ENCODE measurements around the gene LAMB4.

The LAMB4 gene, protein sequence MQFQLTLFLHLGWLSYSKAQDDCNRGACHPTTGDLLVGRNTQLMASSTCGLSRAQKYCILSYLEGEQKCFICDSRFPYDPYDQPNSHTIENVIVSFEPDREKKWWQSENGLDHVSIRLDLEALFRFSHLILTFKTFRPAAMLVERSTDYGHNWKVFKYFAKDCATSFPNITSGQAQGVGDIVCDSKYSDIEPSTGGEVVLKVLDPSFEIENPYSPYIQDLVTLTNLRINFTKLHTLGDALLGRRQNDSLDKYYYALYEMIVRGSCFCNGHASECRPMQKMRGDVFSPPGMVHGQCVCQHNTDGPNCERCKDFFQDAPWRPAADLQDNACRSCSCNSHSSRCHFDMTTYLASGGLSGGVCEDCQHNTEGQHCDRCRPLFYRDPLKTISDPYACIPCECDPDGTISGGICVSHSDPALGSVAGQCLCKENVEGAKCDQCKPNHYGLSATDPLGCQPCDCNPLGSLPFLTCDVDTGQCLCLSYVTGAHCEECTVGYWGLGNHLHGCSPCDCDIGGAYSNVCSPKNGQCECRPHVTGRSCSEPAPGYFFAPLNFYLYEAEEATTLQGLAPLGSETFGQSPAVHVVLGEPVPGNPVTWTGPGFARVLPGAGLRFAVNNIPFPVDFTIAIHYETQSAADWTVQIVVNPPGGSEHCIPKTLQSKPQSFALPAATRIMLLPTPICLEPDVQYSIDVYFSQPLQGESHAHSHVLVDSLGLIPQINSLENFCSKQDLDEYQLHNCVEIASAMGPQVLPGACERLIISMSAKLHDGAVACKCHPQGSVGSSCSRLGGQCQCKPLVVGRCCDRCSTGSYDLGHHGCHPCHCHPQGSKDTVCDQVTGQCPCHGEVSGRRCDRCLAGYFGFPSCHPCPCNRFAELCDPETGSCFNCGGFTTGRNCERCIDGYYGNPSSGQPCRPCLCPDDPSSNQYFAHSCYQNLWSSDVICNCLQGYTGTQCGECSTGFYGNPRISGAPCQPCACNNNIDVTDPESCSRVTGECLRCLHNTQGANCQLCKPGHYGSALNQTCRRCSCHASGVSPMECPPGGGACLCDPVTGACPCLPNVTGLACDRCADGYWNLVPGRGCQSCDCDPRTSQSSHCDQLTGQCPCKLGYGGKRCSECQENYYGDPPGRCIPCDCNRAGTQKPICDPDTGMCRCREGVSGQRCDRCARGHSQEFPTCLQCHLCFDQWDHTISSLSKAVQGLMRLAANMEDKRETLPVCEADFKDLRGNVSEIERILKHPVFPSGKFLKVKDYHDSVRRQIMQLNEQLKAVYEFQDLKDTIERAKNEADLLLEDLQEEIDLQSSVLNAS (N-terminal part only)

DNA sequence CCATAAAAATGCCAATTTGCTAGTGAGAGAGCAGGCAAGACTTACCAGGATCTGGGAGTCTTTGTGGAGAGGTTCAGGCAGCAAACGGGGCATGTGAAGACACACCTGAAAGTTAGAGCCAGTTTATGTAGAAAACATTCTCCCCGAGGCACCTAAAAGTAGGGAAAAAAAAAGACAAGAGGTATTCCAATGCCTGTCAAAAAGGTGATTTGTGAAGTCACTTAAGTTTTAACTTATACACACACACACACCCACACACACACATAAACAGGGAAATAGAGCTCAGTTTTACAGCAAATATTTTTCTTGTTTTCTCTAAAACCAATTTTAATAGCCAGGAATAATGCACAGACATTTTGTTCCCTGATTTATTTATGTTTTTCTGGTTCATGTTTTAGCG, at the start of gene LAMB4:
LAMB4 (minus strand) TSS at position 101 of the 400 bp plus-strand sequence. CDS start 7,197 bp downstream, outside the sequence.
- DNase-seq = no peak

GRCh38 chr7:108178398-108178797, 48.2 kb upstream of the LAMB4 start:
- no peak for DNase-seq

DNA sequence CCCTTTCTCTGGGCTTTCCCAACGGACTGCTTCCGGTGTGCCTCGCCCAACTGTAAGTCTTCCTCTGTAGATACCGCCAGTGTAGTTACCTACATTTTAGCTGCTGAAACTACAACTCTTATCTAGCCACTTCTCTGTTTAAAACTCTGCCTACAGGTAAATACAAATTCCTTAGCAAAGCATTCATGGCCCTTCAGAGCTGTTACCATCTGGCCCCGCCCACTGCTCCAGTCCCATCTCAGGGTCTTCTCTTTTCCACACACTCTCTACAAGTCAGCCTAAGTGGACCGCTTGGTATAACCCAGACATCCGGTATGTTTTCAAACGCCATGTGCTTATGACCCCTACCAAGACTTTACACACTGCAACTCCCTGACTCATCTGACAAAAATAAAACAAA, 41.0 kb upstream of the LAMB4 start:
- no peak for DNase-seq

GRCh38 chr7:108170251-108170650, 40.1 kb upstream of the LAMB4 start:
- DNase-seq = no peak

- no peak for DNase-seq
Observed at GRCh38 chr7:108167460-108167859, 37.3 kb upstream of the LAMB4 start.

GRCh38 chr7:108166687-108167086, 36.5 kb upstream of the LAMB4 start:
- DNase-seq = no peak

DNA sequence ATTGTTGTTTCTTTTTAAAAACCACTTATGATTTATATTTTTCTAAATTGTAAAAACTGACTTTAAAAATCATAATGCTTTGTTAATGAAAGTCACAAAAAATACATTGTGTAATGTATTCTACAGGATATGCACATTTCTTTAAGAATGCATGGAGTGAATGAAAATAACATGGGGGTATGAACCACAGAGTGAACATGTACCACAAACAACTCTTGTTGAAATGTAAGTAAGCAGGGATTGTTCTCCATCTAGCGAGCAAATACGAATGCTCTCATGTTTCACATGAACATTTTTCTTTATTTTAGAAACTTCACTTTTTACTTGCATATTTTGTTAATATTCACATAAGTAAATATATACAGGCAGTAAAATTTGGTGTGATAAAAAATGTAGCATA, 35.6 kb upstream of the LAMB4 start:
- DNase-seq = no peak

DNA sequence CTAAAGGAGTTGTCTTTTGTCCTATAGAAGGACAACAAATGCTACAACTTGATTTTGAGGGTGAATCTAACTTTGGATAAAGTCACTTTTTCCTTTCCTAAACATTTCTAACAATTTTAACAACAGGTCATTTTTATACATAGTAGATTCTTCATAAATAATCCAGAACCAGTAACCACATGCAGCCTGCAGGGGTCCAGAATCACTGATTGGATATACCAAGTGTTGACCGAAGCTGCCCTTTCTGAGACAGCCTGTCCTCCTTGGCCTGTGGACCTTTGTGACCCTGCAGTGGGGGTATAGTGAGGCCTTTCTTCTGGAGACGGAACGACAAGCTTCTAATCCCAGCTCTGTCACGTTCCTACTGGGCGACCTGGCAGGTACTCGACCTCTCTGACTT, 34.8 kb upstream of the LAMB4 start:
- no peak for DNase-seq

DNA sequence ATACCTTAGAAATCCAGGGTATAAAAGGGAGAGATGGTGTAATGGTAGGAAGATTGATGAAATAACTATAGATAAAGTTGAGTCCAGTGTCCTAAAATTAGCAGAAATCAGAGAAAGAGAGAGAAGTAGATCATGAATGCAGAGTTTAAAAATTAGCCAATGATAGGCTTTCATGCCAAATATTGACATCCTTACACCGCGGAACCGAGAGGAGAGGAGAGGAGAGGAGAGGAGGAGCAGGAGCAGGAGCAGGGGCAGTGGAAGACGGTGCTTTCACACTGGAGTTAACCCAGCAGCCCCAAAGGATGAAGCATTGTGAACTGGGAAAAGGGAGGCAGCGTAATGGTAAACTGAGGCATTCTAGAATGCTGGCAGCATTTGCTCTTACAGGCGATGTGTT, 34.2 kb upstream of the LAMB4 start:
- DNase-seq = no peak

- no peak for DNase-seq
Observed at GRCh38 chr7:108158776-108159175, 28.6 kb upstream of the LAMB4 start.

GRCh38 chr7:108157606-108158335, 27.6 kb upstream of the LAMB4 start:
- no peak for DNase-seq

GRCh38 chr7:108156897-108157605, 26.9 kb upstream of the LAMB4 start:
- no peak for DNase-seq

GRCh38 chr7:108152198-108152597, 22.0 kb upstream of the LAMB4 start:
- DNase-seq = no peak

- DNase-seq = no peak
Observed at GRCh38 chr7:108149908-108150307, 19.7 kb upstream of the LAMB4 start.

- no peak for DNase-seq
Observed at GRCh38 chr7:108149119-108149518, 19.0 kb upstream of the LAMB4 start.

GRCh38 chr7:108147031-108147563, 16.9 kb upstream of the LAMB4 start:
- DNase-seq = no peak

- DNase-seq = no peak
Observed at GRCh38 chr7:108146070-108146842, 16.1 kb upstream of the LAMB4 start.

GRCh38 chr7:108145401-108145800, 15.2 kb upstream of the LAMB4 start:
- no peak for DNase-seq

DNA sequence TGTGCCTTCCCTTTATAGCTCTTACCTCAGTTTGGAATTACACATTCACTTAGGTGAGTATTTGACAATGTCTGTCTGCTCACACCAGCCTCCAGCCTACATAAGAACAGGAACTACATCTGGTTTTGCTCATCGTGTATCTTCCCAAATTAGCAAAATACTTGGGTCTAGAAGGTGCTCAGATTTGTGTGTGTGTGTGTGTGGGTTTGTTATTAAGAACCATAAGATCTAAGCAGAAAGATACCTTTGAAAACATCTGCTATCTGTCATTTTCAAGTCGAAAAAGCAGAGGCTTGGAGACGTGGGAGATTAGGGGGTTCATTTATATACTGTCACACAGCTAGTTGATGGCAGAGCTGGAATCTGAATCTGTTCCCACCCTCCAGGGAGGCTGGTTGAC, 14.8 kb upstream of the LAMB4 start:
- DNase-seq = no peak

- no peak for DNase-seq
Observed at GRCh38 chr7:108143658-108144420, 13.7 kb upstream of the LAMB4 start.

Measured in activated CD8-positive, alpha-beta memory T cell treated with anti-CD3 and anti-CD28 coated beads, Interleukin-2, amount 50 U/mL, for 48 hours (primary cell).